Measurements from ENCODE around the gene MLIP.

GRCh38 chr6:54204921-54205591 lies 93.8 kb downstream of the MLIP start:
- TF ChIP-seq CTCF (IDR thresholded peaks at IDR 0.05) (no peak), POLR2A (IDR thresholded peaks at IDR 0.05) (no peak), POLR2AphosphoS5 (IDR thresholded peaks at IDR 0.05) (no peak)

Measured in suprapubic skin (tissue), 4 donors.